Measurements from ENCODE around the gene TSPAN3.
A peak's percentile ranks its signal among the peaks of the same experiment; 100 is the strongest.

Gene TSPAN3

DNA sequence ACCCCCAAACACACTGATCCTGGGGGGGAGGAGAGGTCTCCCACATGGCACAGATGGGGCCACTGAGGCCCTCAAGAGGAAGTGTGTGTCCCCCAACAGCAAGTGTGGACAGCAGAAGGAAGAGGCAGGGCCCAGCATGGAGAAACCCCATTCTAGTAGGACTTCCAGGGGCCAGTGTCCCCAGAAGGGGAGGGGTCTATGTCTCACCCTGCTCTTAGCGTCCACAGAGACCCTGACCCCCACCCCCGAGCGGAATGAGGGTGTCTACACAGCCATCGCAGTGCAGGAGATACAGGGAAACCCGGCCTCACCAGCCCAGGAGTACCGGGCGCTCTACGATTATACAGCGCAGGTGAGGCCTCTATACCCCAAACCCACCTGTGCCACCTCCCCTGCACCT is 35.3 kb downstream of the TSPAN3 start:
- Mint-ChIP-seq H3K4me1 (peaks cover 32% of the 10 kb centered on the region), H3K4me3 (no peak overlapping the region), H3K27ac (peak overlapping the region; percentile 94), H3K36me3 (peaks cover 80% of the 10 kb centered on the region), H3K9me3 (no peaks in the 10 kb centered on the region)
- DNase-seq (ENCODE audit: low spot score in 2 of 2) (no peak), ATAC-seq (no peak)

DNA sequence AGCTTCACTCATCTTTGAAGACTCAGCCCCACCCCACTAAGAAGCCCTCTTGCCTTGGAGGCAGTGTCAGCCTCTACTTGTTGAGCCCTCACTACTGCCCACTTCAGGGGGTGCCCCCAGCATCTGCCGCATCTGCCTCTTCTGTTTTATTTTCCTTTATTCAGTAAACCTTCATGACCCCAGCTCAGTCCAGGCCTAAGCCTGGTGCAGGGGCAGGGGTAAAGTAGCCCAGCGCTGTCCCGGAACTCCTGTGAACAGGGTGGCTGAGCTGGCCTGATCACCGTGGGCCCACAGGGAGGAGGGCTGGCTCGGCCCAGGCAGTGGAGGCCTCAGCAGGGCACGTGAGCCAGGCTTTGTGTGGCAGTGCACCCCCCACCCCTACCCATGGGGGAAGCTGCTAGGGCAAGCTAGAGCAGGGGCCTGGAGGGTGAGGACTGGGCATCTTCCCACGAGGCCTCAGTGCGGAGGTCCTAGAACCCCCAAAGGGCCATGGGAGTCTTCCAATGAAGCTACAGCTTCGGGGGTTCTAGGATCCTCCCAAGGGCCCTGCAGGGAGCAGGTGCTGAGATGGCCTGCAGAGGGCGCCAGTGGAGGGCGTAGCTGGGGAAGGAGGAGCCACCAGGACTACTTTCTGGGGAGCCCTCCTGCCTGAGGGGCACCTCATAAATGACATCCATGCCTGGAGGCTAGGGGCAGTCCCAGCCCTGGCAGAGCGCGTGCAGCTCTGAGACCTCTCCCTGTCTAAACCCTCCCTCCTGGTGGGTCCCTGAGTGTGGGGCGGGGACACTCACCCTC is 36.0 kb downstream of the TSPAN3 start:
- H3K36me3 Mint-ChIP-seq = peaks cover 83% of the 10 kb centered on the region

DNA sequence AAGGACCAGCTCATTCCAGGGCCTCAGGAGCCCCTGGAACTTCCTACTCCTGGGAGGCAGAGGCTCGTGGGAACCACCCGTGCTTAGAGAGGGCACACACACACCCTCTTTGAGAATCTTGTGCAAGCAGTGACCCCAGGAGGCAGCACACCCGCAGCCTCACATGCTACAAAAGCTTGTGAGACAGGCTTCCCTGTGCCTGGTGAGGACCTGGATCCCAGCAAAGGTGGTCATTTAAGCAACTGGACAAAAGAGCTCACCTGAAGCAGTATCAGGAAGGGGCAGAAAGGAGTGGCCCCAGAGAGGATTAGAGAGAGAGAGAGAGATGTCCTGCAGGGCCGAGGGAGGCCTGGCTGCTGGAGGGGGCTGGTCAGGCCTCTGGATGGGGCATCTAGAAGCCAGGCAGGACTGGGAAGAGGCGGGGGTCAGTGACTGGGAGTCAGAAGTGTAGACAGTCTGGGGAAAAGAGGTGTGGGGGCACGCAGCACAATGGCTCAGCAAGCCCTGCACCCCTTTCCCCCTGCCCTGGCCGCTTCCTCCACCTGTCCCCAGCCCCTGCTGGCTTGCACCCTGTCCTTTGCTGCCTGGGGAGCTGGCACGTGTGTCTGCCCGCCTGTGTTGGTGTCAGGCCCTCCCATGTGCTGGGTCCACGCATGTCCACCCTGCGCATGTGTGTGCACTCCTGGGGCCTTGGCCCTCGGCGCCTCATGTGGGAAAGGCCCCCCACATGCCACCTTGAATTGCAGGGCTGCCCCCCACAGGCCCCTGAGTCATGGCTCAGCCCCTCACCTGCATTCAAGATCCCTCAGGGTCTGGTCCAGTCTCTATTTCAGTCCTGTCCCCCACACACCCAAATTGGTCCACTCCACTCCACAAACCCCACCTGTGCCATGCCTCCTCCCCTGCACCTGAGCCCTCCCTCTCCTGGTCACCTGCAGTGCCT is 36.9 kb downstream of the TSPAN3 start:
- Mint-ChIP-seq H3K4me1 (peaks cover 29% of the 10 kb centered on the region), H3K9me3 (no peaks in the 10 kb centered on the region), H3K27ac (peak overlapping the region; percentile 94), H3K4me3 (no peak overlapping the region), H3K36me3 (peaks cover 92% of the 10 kb centered on the region)
- DNase-seq (ENCODE audit: low spot score in 2 of 2) (no peak), ATAC-seq (no peak)

More for the DNA sequence above, 36.0 kb downstream of the TSPAN3 start:
- Mint-ChIP-seq H3K9me3 (no peaks in the 10 kb centered on the region), H3K4me1 (peaks cover 29% of the 10 kb centered on the region), H3K27ac (peak overlapping the region; percentile 94), H3K4me3 (no peak overlapping the region)
- peak; percentile 48 for ATAC-seq
- no peak for DNase-seq (ENCODE audit: low spot score in 2 of 2)

DNA sequence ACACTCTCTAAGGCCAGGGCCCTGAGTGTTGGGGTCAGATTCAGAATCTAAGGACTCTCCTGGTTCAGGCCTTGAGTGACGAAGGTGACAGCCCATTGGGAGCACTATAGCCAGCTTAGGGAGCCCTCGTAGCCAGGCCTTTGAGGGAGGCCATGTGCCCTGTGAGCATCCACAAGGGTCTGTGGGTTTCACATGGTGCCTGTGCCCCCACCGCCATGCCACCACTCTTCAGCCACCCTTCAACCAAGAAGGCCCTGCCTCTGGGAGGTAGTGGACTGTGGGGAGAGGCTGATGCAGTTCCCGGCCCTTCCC is 37.5 kb downstream of the TSPAN3 start:
- Mint-ChIP-seq H3K4me3 (no peak overlapping the region), H3K27ac (peak overlapping the region; percentile 94), H3K4me1 (peaks cover 29% of the 10 kb centered on the region), H3K36me3 (peaks cover 98% of the 10 kb centered on the region), H3K9me3 (no peaks in the 10 kb centered on the region)
- DNase-seq (ENCODE audit: low spot score in 2 of 2) (no peak), ATAC-seq (no peak)

GRCh38 chr15:77032647-77033416 is 38.1 kb downstream of the TSPAN3 start:
- no peak overlapping the region for H3K4me3 Mint-ChIP-seq
- peak overlapping the region; percentile 94 for H3K27ac Mint-ChIP-seq
- peak in 1 of 2 donors; percentile 1 for DNase-seq (ENCODE audit: low spot score in 2 of 2)
- no peaks in the 10 kb centered on the region for H3K9me3 Mint-ChIP-seq
- H3K36me3 Mint-ChIP-seq = peaks cover 100% of the 10 kb centered on the region
- ATAC-seq = no peak
- H3K4me1 Mint-ChIP-seq = peaks cover 28% of the 10 kb centered on the region

DNA sequence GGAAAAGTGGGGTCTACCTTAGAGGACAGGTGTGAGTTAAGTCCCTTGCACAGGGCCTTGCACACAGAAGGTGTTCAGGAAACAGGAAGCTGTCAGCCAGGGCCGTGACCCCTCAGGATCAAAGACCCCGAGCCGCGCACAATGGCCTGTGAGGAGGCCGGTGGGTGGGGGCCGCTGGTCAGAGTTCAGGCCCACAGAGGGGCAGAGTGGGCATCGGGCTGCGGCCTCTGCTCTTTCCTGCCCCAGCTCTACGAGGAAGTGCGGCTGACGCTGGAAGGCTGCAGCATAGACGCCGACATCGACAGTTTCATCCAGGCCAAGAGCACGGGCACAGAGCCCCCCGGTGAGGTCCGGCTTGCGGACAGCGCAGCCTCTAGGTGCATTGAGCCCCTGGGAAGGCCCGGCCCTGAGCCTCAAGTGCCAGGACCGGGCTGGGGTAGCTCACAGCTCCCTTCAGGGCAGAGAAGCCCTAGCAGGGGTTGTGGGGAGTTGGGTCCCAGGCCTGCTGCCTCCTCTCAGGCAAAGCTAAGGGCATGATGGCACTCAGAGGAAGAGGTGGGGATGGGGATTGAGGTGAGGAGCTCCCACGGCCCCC is 38.8 kb downstream of the TSPAN3 start:
- H3K27ac Mint-ChIP-seq = peak overlapping the region; percentile 91
- no peaks in the 10 kb centered on the region for H3K9me3 Mint-ChIP-seq
- ATAC-seq (no peak), DNase-seq (ENCODE audit: low spot score in 2 of 2) (peak in 1 of 2 donors; percentile 1)
- peaks cover 23% of the 10 kb centered on the region for H3K4me1 Mint-ChIP-seq
- H3K4me3 Mint-ChIP-seq = no peak overlapping the region
- peaks cover 100% of the 10 kb centered on the region for H3K36me3 Mint-ChIP-seq

GRCh38 chr15:77031376-77032050 is 39.4 kb downstream of the TSPAN3 start:
- Mint-ChIP-seq H3K9me3 (no peaks in the 10 kb centered on the region), H3K27ac (peak overlapping the region; percentile 91), H3K4me3 (no peak overlapping the region), H3K36me3 (peaks cover 99% of the 10 kb centered on the region), H3K4me1 (peaks cover 26% of the 10 kb centered on the region)
- DNase-seq (ENCODE audit: low spot score in 2 of 2) = peak in 1 of 2 donors; percentile 3
- peak; percentile 57 for ATAC-seq

GRCh38 chr15:77030928-77031375 is 40.0 kb downstream of the TSPAN3 start:
- H3K27ac Mint-ChIP-seq = peak overlapping the region; percentile 91
- ATAC-seq = no peak
- no peak overlapping the region for H3K4me3 Mint-ChIP-seq
- H3K9me3 Mint-ChIP-seq = no peaks in the 10 kb centered on the region
- DNase-seq (ENCODE audit: low spot score in 2 of 2) = peak in 1 of 2 donors; percentile 2
- H3K4me1 Mint-ChIP-seq = peaks cover 27% of the 10 kb centered on the region
- peaks cover 98% of the 10 kb centered on the region for H3K36me3 Mint-ChIP-seq

DNA sequence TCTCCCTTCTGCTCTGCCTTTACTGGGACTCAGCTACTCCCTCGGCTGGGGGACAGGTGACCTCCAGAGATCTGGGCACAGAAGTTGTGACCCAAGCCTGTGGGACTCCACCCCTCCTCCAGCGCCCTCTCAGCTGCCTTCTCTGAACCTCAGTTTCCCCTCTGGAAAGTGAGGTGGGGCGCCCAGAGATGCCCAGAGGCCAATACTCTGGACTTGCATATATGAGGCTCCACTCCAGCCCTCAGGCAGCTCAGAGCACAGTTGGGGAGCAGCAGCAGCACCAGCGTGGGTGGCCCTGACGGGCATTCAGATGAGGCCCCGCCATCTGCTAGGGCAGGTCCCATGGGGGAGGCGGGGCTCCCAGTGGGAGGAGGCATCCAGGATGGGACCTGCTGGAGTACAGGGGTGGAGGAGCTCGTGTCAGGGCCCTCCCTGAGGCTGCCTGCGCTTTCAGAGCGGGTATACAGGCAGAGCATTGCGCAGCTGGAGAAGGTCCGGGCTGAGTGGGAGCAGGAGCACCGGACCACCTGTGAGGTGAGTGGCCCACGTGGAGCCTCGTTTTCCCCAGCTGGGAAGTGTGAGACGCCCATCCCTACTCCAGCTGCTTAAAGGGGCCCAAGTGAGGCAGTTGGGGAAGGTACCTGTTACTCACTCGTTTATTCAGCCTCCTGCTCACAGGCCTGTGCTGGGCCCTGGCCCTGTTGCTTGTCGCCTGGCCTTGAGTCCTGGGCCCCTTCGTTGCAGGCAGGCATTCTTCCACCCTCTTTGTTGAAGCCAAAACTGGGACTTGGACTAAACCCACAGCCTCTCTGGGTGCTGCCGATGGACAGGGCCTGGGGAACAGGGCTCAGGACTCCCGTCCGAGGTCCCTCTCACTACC is 40.6 kb downstream of the TSPAN3 start:
- DNase-seq (ENCODE audit: low spot score in 2 of 2) (peak in 1 of 2 donors; percentile 1), ATAC-seq (no peak)
- Mint-ChIP-seq H3K27ac (peak overlapping the region; percentile 91), H3K4me3 (no peak overlapping the region), H3K36me3 (peaks cover 98% of the 10 kb centered on the region), H3K4me1 (peaks cover 30% of the 10 kb centered on the region), H3K9me3 (no peaks in the 10 kb centered on the region)

- ATAC-seq = no peak
- Mint-ChIP-seq H3K36me3 (peaks cover 98% of the 10 kb centered on the region), H3K27ac (peak overlapping the region; percentile 91), H3K4me1 (peaks cover 27% of the 10 kb centered on the region), H3K4me3 (no peak overlapping the region), H3K9me3 (no peaks in the 10 kb centered on the region)
- no peak for DNase-seq (ENCODE audit: low spot score in 2 of 2)
Observed at GRCh38 chr15:77029166-77030047, 41.5 kb downstream of the TSPAN3 start.

DNA sequence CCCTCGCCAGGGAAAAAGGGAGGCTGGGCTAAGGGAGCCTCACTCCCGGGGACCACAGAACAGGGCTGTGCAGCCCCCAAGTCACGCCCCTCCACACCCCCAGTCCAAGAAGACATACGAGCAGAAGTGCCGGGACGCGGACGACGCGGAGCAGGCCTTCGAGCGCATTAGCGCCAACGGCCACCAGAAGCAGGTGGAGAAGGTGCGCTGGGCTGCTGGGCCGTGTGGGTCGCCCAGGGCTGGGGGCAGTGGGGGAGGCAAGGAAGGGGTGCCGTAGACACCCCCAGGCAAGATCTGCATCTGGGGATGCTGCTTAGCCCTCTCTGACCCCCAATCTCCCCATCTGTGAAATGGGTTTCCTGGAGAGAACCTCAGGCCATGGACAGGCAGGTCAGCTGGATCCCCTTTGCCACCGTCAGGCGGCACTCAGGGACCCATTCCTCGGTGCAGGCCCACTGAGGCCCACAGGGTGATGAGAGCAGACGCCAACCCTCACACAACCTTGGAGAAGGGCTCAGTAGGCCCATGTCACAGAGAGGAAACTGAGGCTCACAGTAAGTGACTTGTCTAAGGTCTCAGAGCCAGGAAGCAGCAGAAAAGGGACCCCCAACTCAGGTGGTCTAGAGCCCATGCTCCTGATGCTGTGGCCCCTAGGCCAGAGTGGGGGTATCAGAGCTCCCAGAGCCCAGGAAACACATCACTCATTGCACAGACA is 42.3 kb downstream of the TSPAN3 start:
- peaks cover 98% of the 10 kb centered on the region for H3K36me3 Mint-ChIP-seq
- no peak for ATAC-seq
- DNase-seq (ENCODE audit: low spot score in 2 of 2) = no peak
- no peaks in the 10 kb centered on the region for H3K9me3 Mint-ChIP-seq
- H3K4me3 Mint-ChIP-seq = no peak overlapping the region
- H3K27ac Mint-ChIP-seq = peak overlapping the region; percentile 91
- H3K4me1 Mint-ChIP-seq = peaks cover 33% of the 10 kb centered on the region

DNA sequence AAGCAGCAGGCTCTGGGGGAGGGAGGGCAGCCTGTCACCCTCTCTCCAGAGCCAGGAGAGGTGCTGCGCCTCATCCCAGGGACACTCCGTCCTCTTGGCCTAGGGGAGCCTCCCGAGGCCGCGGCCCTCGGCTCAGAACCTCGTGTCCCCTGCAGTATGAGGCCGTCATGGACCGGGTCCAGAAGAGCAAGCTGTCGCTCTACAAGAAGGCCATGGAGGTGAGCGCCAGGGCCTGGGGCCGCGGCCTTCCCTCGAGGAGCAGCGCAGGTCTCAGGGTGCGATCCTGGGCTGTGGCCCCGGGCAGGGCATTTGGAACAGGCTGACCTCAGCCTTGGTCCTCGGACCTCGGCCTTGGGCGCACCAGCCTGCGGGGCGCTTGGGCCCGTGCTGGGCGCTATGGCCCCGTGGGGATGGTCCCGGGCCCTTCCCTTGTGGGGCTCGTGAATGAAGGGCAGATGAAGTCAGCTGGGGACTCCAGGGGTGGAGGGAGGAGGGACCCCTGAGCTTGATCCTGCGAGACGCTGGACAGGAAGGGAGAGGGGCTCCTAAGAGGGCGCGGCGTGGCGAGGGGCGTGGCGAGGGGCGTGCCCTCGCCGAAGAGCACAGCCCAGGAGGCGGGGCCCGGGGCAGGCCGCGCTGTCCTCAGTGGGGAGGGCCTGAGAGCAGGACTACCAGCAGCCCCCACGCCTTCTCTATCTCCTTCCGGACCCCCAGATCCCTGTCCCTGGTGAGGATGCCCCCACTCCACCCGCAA is 43.0 kb downstream of the TSPAN3 start:
- H3K4me1 Mint-ChIP-seq = peaks cover 40% of the 10 kb centered on the region
- DNase-seq (ENCODE audit: low spot score in 2 of 2) (no peak), ATAC-seq (no peak)
- peaks cover 98% of the 10 kb centered on the region for H3K36me3 Mint-ChIP-seq
- H3K9me3 Mint-ChIP-seq = no peaks in the 10 kb centered on the region
- no peak overlapping the region for H3K4me3 Mint-ChIP-seq
- peak overlapping the region; percentile 91 for H3K27ac Mint-ChIP-seq

Data from stimulated activated effector memory CD8-positive, alpha-beta T cell treated with anti-CD3 and anti-CD28 coated beads, Interleukin-12 subunit alpha, Interleukin-12 subunit beta, amount 100 ng/mL, for 72 hours (primary cell).